Lower leg skin (tissue), 3 donors: ENCODE data around the gene SH3RF1.

Source experiments
- POLR2A ChIP-seq, 2 donors: fragments of 450-650 bp; IDR thresholded peaks; one replicate each; pipeline ENCODE4 v1.6.1; 2016 to 2017; ENCODE audit warnings: antibody characterized with exemption in 2 of 2, mild to moderate bottlenecking in 1 of 2, moderate library complexity in 1 of 2
- TF ChIP-seq, protein P1 (sequence below), 3 donors: fragments of 450-650 bp; IDR thresholded peaks; one replicate each; pipeline ENCODE4 v1.5.1; 2016; ENCODE audit warnings: antibody characterized with exemption in 3 of 3, mild to moderate bottlenecking in 3 of 3, moderate library complexity in 2 of 3

DNA sequence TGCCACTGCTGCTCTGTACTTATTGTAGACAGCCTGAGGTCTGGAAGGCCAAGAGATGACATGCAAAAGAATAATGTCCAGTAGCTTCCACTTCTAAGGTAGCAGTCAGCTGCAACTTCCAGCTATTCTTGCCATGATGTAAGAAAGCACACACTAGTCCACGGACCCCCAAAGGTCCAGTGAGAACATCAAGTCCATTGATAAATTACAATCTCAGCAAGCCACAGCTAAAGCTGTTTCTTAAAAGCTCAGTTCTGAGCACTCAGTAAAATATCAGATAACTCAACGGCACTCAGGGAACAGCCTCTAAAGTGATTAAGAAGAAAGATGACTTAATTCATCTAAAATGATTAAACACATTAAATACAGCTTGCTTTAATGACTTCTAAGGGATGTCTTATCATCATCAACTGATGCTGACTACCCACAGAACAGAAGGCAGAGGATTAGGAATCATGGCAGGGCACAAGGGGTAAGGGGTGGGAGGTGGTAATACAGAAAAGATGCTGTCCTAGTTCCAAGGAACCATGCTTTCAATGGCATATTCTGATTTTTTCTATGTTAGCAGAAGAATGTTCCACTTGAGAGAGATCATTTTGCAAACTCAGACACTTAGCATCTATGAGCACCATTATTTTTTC is 161.6 kb downstream of the SH3RF1 start:
- TF ChIP-seq, protein P1, sequence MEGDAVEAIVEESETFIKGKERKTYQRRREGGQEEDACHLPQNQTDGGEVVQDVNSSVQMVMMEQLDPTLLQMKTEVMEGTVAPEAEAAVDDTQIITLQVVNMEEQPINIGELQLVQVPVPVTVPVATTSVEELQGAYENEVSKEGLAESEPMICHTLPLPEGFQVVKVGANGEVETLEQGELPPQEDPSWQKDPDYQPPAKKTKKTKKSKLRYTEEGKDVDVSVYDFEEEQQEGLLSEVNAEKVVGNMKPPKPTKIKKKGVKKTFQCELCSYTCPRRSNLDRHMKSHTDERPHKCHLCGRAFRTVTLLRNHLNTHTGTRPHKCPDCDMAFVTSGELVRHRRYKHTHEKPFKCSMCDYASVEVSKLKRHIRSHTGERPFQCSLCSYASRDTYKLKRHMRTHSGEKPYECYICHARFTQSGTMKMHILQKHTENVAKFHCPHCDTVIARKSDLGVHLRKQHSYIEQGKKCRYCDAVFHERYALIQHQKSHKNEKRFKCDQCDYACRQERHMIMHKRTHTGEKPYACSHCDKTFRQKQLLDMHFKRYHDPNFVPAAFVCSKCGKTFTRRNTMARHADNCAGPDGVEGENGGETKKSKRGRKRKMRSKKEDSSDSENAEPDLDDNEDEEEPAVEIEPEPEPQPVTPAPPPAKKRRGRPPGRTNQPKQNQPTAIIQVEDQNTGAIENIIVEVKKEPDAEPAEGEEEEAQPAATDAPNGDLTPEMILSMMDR (IDR thresholded peaks at IDR 0.05), result no peak
- no peak for TF ChIP-seq POLR2A (IDR thresholded peaks at IDR 0.05)
